ENCODE data around the gene PTH1R.

The PTH1R gene

GRCh38 chr3:46877406-46878125 is at the start of gene PTH1R:
Gene PTH1R (plus strand): TSS chr3:46877721. CDS start chr3:46883560, 5,839 bp downstream.
- DNase-seq (ENCODE audit: low read depth), result no peak

- no peak for DNase-seq (ENCODE audit: low read depth)
These were observed 47.8 kb upstream of the PTH1R start for GRCh38 chr3:46829699-46830208.

DNA sequence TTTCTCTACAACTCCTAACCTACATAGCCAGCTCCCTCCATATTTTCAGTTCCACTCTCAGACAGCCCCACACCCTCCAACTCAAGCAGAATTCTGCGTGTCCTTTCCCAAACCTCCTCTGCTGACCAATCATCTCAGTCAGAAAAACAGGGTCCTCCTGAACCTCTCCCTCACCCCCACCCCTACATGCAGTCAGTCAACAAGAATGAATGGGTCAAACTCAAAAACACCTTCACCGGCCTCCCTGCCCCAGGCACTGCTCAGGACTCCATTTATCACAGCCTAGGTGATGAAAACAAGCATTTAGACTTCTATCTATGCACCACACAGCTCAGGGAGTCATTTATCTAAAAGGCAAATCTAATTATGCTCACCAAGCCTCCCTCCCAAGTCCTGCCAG is 46.7 kb upstream of the PTH1R start:
- DNase-seq (ENCODE audit: low read depth), result no peak

DNA sequence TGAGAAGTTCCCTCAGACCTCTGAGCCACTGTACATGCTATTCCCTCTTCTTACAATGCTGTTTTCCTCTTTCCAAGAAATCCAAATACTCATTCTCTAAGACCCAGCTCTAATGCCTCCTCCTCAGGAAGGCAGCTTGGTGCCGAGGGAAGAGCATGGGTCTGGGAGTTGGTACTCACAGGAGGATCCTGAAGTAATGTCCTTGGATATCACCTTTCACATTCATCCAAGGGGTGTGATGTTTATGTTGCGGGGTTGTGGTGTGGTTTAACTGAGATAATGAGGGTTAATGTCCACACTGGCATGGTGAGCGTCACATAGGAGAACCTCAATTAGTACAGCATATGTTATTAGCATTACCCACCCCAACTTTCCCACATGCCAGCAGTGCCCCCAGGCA is 46.2 kb upstream of the PTH1R start:
- no peak for DNase-seq (ENCODE audit: low read depth)

GRCh38 chr3:46831841-46832240 is 45.7 kb upstream of the PTH1R start:
- DNase-seq (ENCODE audit: low read depth), result no peak

DNA sequence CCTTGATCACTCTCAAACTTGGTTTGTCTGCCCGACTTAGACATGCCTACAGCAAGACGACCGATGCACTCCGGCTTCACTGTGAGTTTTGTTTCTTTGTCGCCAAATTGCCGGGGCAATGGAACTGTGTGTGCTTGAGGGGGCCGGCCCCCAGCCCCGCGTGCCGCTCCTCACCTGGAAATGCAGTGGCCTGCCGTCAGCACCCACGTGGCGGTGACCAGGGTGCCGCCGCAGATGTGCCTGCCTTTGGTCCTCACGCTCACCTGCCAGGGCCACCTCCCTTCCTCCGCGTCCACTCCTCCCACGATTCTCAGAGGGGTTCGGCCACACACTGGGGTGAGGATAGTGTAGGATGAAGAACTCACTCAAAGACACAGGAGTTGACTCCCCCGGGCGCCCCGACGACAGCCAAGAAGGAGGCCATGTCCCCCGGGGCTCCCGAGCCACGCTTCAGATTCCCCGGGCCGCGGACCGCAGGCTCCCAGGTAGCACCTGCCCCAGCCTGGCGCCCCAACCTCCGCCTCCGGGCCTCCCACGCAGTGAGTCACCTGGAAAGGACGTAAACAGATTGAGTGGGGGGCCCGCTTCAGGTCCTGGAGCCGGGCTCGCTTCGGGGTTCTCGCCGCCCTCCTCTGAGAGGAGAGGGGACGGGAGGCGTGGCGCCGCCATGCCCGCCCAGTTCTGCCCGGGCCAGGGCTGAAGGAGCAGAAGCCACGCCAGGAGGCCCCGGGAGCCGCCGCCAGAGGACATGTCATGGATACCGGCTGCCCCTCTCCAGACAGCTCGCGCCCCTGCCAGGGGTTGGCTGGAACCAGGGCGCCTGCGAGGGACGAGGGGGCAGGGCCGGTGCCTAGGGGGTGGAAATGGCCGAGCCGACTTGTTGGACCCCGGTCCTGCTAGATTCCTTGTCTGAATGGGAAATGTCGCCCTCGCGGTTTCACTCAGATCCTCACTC is 43.9 kb upstream of the PTH1R start:
- no peak for DNase-seq (ENCODE audit: low read depth)

DNA sequence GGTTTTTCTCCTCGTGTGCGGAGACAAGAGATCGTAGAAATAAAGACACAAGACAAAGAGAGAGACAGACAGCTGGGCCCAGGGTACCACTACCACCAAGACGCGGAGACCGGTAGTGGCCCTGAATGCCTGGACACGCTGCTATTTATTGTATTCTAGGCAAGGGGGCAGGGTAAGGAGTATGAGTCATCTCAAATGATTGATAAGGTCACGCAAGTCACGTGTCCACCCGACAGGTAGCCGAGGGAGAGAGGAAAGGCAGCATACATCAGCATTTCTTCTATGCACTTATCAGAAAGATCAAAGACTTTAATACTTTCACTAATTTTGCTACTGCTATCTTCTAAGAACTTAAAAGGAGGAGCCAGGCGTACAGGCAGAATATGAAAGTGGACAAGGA is 42.5 kb upstream of the PTH1R start:
- DNase-seq (ENCODE audit: low read depth), result no peak

DNA sequence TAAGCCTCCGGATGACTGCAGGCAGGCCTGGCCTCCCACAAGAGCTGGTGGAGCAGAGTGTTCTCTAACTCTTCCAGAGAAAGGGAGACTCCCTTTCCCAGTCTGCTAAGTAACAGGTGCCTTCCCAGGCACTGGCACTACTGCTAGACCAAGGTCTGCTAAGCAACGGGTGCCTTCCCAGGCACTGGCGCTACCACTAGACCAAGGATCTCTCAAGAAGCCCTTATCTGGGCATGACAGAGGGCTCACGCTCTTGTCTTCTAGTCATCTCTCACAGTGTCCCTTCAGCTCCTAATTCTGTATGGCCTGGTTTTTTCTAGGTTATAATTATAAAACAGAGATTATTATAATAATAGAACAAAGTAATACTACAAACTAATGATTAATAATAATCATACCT is 42.0 kb upstream of the PTH1R start:
- DNase-seq (ENCODE audit: low read depth), result no peak

GRCh38 chr3:46838301-46838700 is 39.2 kb upstream of the PTH1R start:
- no peak for DNase-seq (ENCODE audit: low read depth)

GRCh38 chr3:46840491-46840890 is 37.0 kb upstream of the PTH1R start:
- DNase-seq (ENCODE audit: low read depth), result no peak

GRCh38 chr3:46843508-46843907 is 34.0 kb upstream of the PTH1R start:
- no peak for DNase-seq (ENCODE audit: low read depth)

GRCh38 chr3:46844397-46844796 is 33.1 kb upstream of the PTH1R start:
- DNase-seq (ENCODE audit: low read depth), result no peak

DNA sequence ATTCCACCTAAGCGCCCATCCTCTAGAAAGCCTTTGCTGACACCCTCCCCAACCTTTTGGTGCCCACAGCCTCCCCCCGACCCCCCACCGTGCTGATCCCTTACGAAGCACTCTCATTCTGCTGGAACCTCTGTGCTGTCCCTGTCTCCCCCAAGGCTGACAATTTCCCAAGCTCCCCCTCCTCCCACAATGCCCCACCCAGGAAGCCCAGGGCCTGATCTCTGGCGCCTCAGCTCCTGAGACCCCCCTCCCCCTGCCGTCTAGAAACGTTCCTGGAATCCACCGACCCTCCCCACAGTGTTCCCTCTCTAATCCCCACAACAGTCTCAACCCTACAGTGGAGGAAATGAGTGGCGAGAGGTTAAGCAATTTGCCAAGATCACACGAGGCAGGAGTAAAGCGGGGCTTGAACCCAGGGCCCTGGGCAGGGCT is 32.6 kb upstream of the PTH1R start:
- no peak for DNase-seq (ENCODE audit: low read depth)

- DNase-seq (ENCODE audit: low read depth), result no peak
These were observed 32.1 kb upstream of the PTH1R start for GRCh38 chr3:46845397-46845859.

GRCh38 chr3:46845860-46846623 is 31.5 kb upstream of the PTH1R start:
- peak; percentile 63 for DNase-seq (ENCODE audit: low read depth)

GRCh38 chr3:46846624-46847542 is 30.6 kb upstream of the PTH1R start:
- DNase-seq (ENCODE audit: low read depth), result no peak

DNA sequence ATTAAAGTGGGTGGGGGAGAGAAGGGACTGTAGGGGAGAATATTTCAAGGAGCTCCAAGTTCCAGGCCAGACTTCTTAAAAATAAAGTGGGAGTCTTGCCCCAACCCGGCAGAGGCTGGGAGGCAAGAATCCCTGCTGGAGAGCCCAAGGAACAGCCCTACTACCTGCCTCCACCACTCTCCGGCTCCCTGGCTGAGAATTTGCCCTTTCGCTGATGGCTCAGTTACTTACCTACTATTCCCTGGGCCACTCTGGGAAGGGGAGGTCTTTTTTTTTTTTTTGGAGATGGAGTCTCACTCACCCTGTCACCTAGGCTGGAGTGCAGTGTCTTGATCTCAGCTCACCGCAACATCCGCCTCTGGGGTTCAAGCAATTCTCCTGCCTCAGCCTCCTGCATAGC is 29.8 kb upstream of the PTH1R start:
- DNase-seq (ENCODE audit: low read depth), result no peak

GRCh38 chr3:46848271-46849044 is 29.1 kb upstream of the PTH1R start:
- no peak for DNase-seq (ENCODE audit: low read depth)

DNA sequence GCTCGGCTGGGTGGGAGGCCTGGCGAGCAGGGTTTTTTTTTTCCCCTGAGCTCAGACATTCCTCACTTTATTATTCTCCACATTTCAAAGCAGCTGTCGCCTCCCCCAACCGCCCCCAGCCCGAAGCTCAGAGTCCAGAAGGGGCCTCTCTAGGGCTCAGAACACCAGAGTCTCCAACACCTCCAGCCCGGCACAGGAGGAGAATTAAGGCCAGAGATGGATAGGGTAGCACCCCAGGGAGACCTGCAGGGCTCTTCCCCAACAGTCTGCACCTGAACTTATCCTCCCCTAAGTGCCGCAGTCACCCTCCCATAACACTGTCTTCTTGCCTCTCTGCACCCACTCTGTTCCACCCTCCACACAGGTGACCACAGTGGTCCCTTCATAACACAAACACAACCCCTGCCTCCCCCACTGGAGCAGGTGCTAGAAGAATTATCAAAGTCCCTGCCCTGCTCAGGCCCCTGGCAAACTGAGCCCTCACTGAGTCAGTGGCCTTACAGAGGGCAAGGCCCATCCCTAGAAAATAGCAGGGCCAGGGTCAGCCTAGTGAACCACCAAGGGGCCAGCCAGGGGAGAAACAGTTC is 28.4 kb upstream of the PTH1R start:
- DNase-seq (ENCODE audit: low read depth), result no peak
